ENCODE data around the gene TIMM9.

Gene TIMM9, protein sequence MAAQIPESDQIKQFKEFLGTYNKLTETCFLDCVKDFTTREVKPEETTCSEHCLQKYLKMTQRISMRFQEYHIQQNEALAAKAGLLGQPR

DNA sequence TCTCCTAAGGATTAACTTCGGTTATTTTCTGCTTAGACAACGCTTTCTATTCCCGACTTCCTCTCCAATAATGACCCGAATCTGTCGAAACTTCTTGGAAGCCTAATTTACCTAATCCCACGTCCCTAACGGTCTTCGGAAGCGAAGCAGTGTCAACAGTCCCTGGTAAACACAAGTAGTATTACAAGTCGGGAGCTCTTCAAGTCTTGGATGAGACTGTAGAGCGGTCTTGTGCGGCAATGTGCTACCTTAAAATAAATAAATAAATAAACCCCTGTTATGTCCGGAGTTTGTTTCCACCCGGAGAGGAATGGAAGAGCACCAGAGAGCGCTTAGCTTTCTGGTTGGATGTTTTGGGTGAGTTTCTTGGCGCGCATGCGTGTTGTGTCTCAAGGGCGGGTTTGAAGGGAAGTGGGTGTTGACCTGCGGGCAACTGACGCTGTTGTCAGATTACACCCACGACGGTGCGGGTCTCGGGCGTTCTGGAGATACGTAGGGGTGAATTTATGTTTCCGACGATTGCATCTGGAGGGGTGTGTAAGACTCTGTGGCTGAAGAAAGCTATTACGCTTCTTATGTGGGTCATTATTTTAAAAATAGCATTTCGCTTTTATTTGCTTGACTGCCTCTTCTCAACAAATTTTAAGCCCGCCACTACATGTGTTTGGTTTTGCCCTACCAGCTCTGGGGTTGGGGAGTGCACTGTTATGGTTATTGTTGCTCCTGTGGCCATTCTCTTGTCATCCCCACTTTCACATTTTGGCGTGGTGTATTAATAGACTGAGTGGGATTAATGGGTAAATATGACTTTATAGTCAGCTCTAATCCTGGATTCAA, at the start of gene TIMM9, which contains the start of gene KIAA0586:
Gene TIMM9 (minus strand): TSS at position 251 of the 837 bp plus-strand sequence. CDS start 15,586 bp downstream, outside the sequence.
Gene KIAA0586 (plus strand): TSS at position 439 of the 837 bp plus-strand sequence. CDS start 546 bp downstream, outside the sequence.
- DNase-seq, result peak; percentile 99 to 100

DNA sequence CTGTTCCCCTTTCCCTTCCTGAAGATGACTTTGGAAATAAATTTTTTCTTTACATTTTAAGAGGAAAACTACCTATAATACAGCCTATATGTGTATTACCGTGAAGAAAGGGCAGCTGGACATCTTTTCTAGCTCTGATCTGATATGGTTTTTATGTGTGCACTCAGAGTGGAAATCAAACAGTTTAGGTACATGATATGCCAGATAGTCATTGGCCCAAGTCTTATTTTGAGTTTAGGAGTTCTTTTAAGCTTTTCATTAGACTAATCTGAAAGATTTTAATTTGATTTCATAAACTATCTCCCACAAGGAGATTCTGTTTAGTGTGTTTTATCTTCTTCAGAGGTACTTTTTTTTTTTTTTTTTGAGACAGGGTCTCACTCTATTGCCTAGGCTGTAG, 49.0 kb upstream of the TIMM9 start:
- no peak for DNase-seq
- TF ChIP-seq GATA1 (IDR thresholded peaks at IDR 0.05; ENCODE audit: low read depth, low read length) (no peak), POLR2A (IDR thresholded peaks at IDR 0.05; ENCODE audit: low read length) (no peak)

More for the DNA sequence above, at the start of gene TIMM9, which contains the start of gene KIAA0586:
- TF ChIP-seq GATA1 (IDR thresholded peaks at IDR 0.05; ENCODE audit: low read depth, low read length) (no peak), POLR2A (IDR thresholded peaks at IDR 0.05; ENCODE audit: low read length) (peak; percentile 91)

DNA sequence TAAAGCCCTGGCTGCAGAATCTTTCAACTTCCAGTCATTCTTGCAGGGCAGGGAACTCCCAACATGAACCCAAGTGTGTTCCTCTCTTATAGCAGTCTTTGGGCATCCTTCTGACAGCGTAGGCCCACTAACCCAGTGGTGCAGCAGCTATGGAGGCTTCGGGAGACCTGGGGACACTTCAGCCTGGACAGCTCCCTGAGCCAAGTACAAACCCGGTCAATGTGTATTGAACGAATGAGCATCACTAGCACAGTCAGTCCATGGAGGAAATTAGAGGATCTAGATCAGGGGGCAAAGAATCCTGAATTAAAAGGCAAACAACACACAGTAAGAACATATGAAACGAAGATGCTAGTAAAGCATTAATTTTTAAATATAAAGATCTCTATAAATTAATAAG, 42.0 kb upstream of the TIMM9 start:
- DNase-seq, result no peak
- TF ChIP-seq GATA1 (IDR thresholded peaks at IDR 0.05; ENCODE audit: low read depth, low read length) (no peak), POLR2A (IDR thresholded peaks at IDR 0.05; ENCODE audit: low read length) (no peak)

DNA sequence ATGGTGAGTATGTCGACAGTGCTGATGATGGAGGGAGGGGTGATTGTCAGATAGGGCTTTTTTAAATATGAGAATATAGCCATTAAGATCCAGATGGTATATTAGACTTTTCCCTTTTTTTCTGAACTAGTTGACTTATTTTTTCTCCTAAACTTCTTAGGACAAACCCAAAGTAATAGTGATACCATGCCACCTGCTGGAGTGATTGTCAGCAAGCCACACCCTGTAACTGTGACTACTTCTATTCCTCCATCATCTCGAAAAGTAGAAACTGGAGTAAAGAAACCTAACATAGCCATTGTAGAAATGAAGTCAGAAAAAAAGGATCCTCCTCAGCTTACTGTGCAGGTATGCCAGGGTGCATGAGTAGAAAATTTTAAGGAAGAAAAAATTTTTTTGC, 40.2 kb upstream of the TIMM9 start:
- DNase-seq, result peak in 1 of 2 experiments; percentile 16
- TF ChIP-seq GATA1 (IDR thresholded peaks at IDR 0.05; ENCODE audit: low read depth, low read length), result no peak
- TF ChIP-seq POLR2A (IDR thresholded peaks at IDR 0.05; ENCODE audit: low read length), result no peak

DNA sequence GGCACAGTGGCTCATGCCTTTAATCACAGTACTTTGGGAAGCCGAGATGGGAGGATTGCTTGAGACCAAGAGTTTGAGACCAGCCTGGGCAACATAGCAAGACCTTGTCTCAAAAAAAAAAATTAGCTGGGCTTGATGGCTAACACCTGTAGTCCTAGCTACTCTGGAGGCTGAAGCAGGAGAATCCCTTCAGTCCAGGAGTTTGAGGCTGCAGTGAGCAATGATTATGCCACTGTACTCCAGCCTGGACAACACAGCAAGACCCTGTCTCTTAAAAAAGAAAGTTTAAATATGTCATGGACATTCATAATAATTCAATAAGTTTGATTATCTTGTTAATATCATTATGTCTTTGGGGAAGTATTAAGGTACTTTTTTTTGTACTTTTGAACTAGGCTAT, 39.1 kb upstream of the TIMM9 start:
- DNase-seq, result no peak
- TF ChIP-seq POLR2A (IDR thresholded peaks at IDR 0.05; ENCODE audit: low read length) (no peak), GATA1 (IDR thresholded peaks at IDR 0.05; ENCODE audit: low read depth, low read length) (no peak)

DNA sequence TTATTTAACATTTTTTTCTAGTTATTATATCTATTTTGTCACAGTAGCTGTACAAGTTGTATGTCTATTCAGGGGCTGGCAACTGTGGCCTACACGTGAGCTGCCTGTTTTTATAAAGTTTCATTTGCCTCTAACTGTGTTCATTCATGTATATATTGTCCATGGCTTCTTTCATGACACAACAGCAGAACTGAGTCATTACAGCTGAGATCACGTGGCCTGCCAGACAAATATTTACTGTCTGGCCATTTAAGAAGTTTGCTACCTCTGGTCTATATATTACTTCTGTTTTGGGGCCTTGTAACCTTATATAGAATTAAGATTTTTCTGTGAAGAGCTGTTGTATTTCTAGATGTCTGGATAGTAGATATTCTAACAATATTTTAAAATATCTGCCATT, 38.1 kb upstream of the TIMM9 start:
- no peak for DNase-seq

DNA sequence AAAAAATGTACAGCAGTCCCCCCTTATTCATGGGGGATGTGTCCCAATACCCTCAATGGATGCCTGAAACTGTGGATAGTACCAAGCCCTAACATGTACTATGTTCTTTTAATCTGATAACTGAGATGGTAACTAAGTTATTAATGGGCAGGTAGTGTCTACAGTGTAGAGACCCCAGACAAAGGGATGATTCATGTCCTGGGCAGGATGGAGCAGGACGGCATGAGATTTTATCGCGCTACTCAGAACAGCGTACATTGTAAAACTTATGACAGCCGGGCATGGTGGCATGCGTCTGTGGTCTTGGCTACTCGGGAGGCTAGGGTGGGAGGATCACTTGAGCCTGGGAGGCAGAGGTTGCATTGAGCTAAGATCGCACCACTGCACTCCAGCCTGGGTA, 37.3 kb upstream of the TIMM9 start:
- TF ChIP-seq POLR2A (IDR thresholded peaks at IDR 0.05; ENCODE audit: low read length) (no peak), GATA1 (IDR thresholded peaks at IDR 0.05; ENCODE audit: low read depth, low read length) (no peak)
- DNase-seq, result no peak

More for the DNA sequence above, 38.1 kb upstream of the TIMM9 start:
- no peak for TF ChIP-seq POLR2A (IDR thresholded peaks at IDR 0.05; ENCODE audit: low read length)
- TF ChIP-seq GATA1 (IDR thresholded peaks at IDR 0.05; ENCODE audit: low read depth, low read length), result no peak

DNA sequence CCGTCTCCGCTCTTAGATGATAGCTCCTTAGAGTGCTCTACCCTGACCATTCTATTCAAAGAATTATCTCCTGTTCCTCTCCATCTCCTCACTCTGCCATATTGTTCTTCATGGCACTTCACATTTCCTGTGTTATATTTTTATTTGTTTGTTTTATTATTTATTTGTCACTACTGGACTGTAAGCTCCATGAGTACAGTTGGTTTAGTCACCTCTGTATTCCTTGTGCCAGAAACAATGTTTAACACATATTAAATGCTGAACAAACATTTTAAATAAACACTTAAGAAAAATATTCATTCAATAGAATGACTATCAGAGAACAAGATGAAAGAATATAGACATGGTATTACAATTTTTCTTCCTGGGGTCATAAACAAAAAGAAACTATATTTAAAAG, 35.8 kb upstream of the TIMM9 start:
- no peak for TF ChIP-seq POLR2A (IDR thresholded peaks at IDR 0.05; ENCODE audit: low read length)
- no peak for TF ChIP-seq GATA1 (IDR thresholded peaks at IDR 0.05; ENCODE audit: low read depth, low read length)
- DNase-seq, result no peak

DNA sequence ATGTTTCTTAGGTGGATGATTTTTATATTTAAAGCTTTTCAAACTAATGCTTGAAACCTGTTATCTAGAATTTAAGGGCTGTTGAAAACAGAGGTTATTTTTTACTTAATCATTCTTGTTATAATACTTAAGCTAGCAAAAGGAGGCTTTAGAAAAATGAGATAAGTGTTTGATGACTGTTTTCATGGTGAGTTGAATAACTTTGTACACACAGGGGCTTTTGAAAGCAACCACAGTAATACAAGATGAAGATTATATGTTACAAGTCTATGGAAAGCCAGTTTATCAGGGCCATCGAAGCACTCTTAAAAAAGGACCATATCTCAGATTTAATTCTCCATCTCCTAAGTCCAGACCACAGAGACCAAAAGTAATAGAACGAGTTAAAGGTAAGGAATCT, 33.4 kb upstream of the TIMM9 start:
- TF ChIP-seq POLR2A (IDR thresholded peaks at IDR 0.05; ENCODE audit: low read length) (no peak), GATA1 (IDR thresholded peaks at IDR 0.05; ENCODE audit: low read depth, low read length) (no peak)
- DNase-seq, result no peak

DNA sequence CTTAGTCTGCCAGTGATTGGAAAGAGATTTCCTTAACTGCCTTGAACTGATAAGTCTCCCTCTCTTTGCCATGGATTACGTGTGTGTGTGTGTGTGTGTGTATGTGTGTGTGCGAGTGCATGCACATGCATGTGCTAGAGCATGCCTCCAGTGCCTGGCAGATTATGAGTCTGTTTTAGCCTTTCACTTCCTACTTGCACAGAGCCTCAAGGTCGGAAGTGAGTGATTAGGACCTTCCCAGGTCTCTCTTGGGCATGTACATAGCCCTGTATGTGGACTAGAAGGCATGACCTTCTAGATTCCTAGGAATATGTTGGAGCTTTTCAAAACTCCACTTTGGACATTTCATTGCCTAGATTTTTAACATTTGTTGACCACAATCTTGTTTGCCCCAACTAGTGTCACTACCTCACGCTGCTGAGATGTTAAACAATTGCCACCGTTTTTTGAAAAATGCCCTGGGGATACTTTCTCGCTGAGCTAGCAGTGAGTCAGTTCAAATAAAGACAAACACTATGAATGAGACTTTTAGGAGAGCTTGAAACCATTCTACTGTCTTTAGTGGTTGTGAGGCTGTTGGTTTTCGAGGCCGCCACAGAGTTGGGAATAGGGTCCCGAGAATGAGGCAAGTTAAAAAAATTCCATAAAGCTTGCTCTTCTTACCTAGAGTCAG, 28.4 kb upstream of the TIMM9 start:
- TF ChIP-seq POLR2A (IDR thresholded peaks at IDR 0.05; ENCODE audit: low read length) (no peak), GATA1 (IDR thresholded peaks at IDR 0.05; ENCODE audit: low read depth, low read length) (no peak)
- no peak for DNase-seq

DNA sequence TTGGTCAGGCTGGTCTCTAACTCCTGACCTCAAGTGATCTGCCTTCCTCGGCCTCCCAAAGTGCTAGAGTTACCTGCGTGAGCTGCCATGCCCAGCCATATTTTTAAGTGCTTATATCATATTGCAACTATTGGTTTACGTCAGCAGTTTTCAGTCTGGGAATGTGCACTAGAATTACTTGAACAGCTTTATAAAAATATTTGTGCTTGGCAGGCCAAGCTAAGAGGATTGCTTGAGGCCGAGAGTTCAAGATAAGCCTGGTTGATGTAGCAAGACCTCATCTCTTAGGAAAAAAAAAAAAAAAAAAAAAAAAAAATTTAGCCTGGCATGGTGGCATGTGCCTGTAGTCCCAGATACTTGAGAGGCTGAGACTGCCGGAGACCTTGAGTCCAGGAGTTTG, 17.3 kb upstream of the TIMM9 start:
- no peak for DNase-seq
- TF ChIP-seq POLR2A (IDR thresholded peaks at IDR 0.05; ENCODE audit: low read length) (no peak), GATA1 (IDR thresholded peaks at IDR 0.05; ENCODE audit: low read depth, low read length) (no peak)

DNA sequence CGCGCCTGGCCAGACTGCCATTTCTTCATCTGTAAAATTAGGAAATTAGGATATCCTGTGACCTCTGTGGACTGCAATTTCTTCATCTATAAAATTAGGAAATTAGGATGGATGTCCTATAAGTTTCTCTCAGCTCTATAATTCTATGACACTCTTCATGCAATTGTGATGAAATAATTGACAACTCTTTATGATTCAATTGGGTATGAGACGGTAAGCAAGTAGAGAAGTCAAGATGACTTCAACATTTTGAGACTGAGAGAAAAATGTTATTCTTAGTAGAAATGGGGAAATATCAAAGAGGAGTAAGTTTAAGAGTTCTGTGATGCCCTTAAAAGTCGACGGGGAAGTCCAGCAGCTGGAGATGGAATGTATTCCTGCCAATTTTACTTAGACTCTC, 12.1 kb upstream of the TIMM9 start:
- TF ChIP-seq POLR2A (IDR thresholded peaks at IDR 0.05; ENCODE audit: low read length) (no peak), GATA1 (IDR thresholded peaks at IDR 0.05; ENCODE audit: low read depth, low read length) (no peak)

DNA sequence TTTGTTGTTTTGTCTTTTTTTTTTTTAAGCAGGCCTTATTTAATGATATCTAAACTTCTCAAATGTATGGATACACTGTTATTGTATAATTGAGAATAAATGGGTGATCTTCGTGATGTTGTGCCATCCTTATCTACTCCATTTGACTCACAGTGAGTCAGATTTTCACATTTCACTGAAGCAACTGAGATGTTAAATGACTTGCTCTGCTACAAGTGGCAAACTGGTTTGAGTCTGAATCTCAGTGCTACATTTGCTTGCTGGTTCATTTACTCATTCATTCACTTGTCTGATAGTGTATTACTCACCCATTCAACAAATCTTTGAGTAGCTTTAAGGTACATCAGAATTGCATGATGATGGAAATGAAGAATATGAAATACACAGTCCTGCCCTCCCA, 2.8 kb upstream of the TIMM9 start:
- TF ChIP-seq POLR2A (IDR thresholded peaks at IDR 0.05; ENCODE audit: low read length) (no peak), GATA1 (IDR thresholded peaks at IDR 0.05; ENCODE audit: low read depth, low read length) (no peak)
- peak; percentile 50 to 77 for DNase-seq

More for the DNA sequence above, 12.1 kb upstream of the TIMM9 start:
- DNase-seq, result no peak

DNA sequence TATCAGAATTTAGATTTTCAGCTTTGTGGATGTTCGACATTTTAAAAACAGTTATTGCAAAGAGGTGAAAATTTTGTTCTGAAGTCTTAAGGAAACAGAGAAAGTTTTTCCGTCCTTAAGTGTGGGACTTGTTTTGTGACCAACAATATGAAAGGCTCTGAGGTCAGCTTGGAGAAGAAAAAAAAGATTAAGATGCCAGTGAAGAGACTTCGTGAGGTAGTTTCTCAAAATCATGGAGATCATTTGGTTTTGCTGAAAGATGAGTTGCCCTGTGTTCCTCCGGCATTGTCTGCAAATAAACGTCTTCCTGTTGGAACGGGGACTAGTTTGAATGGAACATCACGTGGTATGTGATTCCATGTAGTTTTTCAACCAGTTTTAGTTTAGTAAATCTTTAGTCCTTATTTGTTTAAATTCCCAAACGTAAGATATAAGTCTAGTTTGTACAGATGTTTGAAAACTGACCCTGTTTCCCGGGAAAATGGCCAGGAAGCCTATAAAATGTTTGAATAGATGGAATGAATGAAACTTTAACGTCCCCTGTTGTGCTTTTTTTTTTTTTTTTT, 870 bp upstream of the TIMM9 start:
- TF ChIP-seq POLR2A (IDR thresholded peaks at IDR 0.05; ENCODE audit: low read length) (no peak), GATA1 (IDR thresholded peaks at IDR 0.05; ENCODE audit: low read depth, low read length) (no peak)
- peak; percentile 78 to 80 for DNase-seq
